Tibial nerve (tissue), 3 donors: ENCODE results near the gene RASSF8.

ENCODE experiments used
- CTCF ChIP-seq, 5 experiments: fragments of 200-600 bp in 3 of 5; fragments of 450-650 bp in 2 of 5; sonication (generic) in 3 of 5; IDR thresholded peaks; one replicate each; pipeline ENCODE4 v1.5.1; 2016 to 2019; ENCODE audit warnings: antibody characterized with exemption in 5 of 5, mild to moderate bottlenecking in 3 of 5, moderate library complexity in 2 of 5
- POLR2A ChIP-seq, 2 donors: fragments of 450-650 bp; IDR thresholded peaks; one replicate each; pipeline ENCODE4 v1.6.1; 2017; ENCODE audit warnings: antibody characterized with exemption in 2 of 2, mild to moderate bottlenecking in 2 of 2, moderate library complexity in 2 of 2

GRCh38 chr12:25943940-25944339 is 14.5 kb upstream of the RASSF8 start:
- TF ChIP-seq CTCF (IDR thresholded peaks at IDR 0.05) (no peak), POLR2A (IDR thresholded peaks at IDR 0.05) (no peak)
